K562 (cell line): ENCODE results near the gene CPEB1. TPM values are rescaled to one million over a fixed set of nuclear protein-coding genes. Genes with fewer than 3 reads are reported as not detected.

Source experiments
- BHLHE40 ChIP-seq: IDR thresholded peaks from 2 replicates; pipeline ENCODE4 v1.6.1; 2011; ENCODE audit warnings: low read length, improper control_type of control experiment
- BRCA1 ChIP-seq, 2 experiments: fragments of 450-650 bp in 1 of 2; sonication (generic) in 1 of 2; formaldehyde crosslinking in 1 of 2; IDR thresholded peaks; 2 replicates each; pipeline versions ENCODE4 v1.5.0 to v1.6.1; 2017 to 2020; ENCODE audit warnings: mild to moderate bottlenecking in 1 of 2, missing genetic modification reagents in 1 of 2
- CSDE1 ChIP-seq, 2 experiments: fragments of 450-650 bp; IDR thresholded peaks; 2 replicates each; pipeline ENCODE4 v1.6.1; 2016; ENCODE audit warnings: mild to moderate bottlenecking in 1 of 2
- CTBP1 ChIP-seq: fragments of 450-650 bp; IDR thresholded peaks from 2 replicates; pipeline ENCODE4 v1.6.1; 2016; ENCODE audit warnings: borderline replicate concordance
- FOXP4 ChIP-seq: sonication (generic); formaldehyde crosslinking; IDR thresholded peaks from 2 replicates; pipeline ENCODE4 v1.8.0; 2022; ENCODE audit warnings: mild to moderate bottlenecking, missing genetic modification reagents, borderline replicate concordance
- IFI16 ChIP-seq: fragments of 250-450 bp; sonication (Bioruptor Pico); IDR thresholded peaks from 2 replicates; pipeline ENCODE4 v2.1.2; 2022; ENCODE audit warnings: mild to moderate bottlenecking, inconsistent platforms
- MYNN ChIP-seq, 2 experiments: sonication (generic); formaldehyde crosslinking in 1 of 2; IDR thresholded peaks; 2 replicates each; pipeline versions ENCODE4 v1.5.0 to v1.6.1; 2016 to 2020; ENCODE audit warnings: antibody characterized with exemption in 1 of 2, missing genetic modification reagents in 1 of 2
- NR2F6 ChIP-seq: fragments of 450-650 bp; formaldehyde crosslinking; IDR thresholded peaks from 2 replicates; pipeline ENCODE4 v1.4.0; 2020; ENCODE audit warnings: mild to moderate bottlenecking
- NUFIP1 ChIP-seq: fragments of 450-650 bp; IDR thresholded peaks from 2 replicates; pipeline ENCODE4 v1.6.1; 2018; ENCODE audit not compliant: partially characterized antibody
- PKNOX1 ChIP-seq: fragments of 450-650 bp; IDR thresholded peaks from 2 replicates; pipeline ENCODE4 v1.6.1; 2016
- POLR2G ChIP-seq: fragments of 200-400 bp; formaldehyde crosslinking; IDR thresholded peaks from 2 replicates; pipeline ENCODE4 v1.6.1; 2017; ENCODE audit warnings: low read depth, mild to moderate bottlenecking, antibody characterized with exemption, low read length, moderate library complexity
- POLR3A ChIP-seq: IDR thresholded peaks from 2 replicates; pipeline ENCODE4 v1.6.1; 2011; ENCODE audit warnings: borderline replicate concordance, mild to moderate bottlenecking, moderate library complexity; ENCODE audit not compliant: insufficient read length, insufficient read depth; ENCODE audit errors: extremely low read depth
- PRDM10 ChIP-seq: fragments of 450-650 bp; IDR thresholded peaks from 2 replicates; pipeline ENCODE4 v1.6.1; 2018; ENCODE audit not compliant: partially characterized antibody
- SMAD2 ChIP-seq: fragments of 150-350 bp; IDR thresholded peaks from 2 replicates; pipeline ENCODE4 v1.6.1; 2014; ENCODE audit warnings: low read depth, mild to moderate bottlenecking, low read length
- TBP ChIP-seq: optimal IDR thresholded peaks from 2 replicates; pipeline ENCODE3; 2011; ENCODE audit warnings: low read depth, low read length, improper control_type of control experiment
- USF2 ChIP-seq: sonication (generic); formaldehyde crosslinking; IDR thresholded peaks from 2 replicates; pipeline ENCODE4 v1.5.0; 2020; ENCODE audit warnings: missing genetic modification reagents
- ZNF324 ChIP-seq: fragments of 250-450 bp; sonication (Bioruptor Pico); IDR thresholded peaks from 2 replicates; pipeline ENCODE4 v1.4.0; 2020; ENCODE audit warnings: mild to moderate bottlenecking
- polyA plus RNA-seq, 8 experiments: library from polyadenylated mRNA; depleted of rRNA in 4 of 8; stranded (reverse) in 5 of 8; unstranded in 3 of 8; fragments of >200 nt; fragmentation: Nextera tagmentation in 2 of 8; fragmentation: Illumina TruSeq in 1 of 8; extraction: Ambion mirVana in 2 of 8; extraction: Trizol in 1 of 8; gene quantifications; 2 replicates each; pipeline versions ENCODE4 v1.2.1 to v1.2.3, GENCODE V29; 2011 to 2014; ENCODE audit warnings: inconsistent platforms in 1 of 8, missing spikeins in 1 of 8
- total RNA-seq, 7 experiments: library from RNA; depleted of rRNA in 6 of 7; stranded (reverse); fragments of >200 nt in 6 of 7; fragmentation: Illumina TruSeq in 2 of 7; extraction: Trizol in 2 of 7; gene quantifications; 2 replicates each; pipeline versions ENCODE4 v1.2.1 to v1.2.3, GENCODE V29; 2011 to 2021; ENCODE audit warnings: low replicate concordance in 1 of 7

Gene CPEB1
- total and polyA plus RNA-seq, 9 of the 15 experiments (the other 6 are each of a cell fraction or from before 2014, with no cell fraction given): 2.2 to 13.4 (median 9.7) TPM

GRCh38 chr15:82646250-82647044 is 716 bp downstream of the CPEB1 start (continued):
- TF ChIP-seq FOXP4 (CRISPR knock-in tag) (no peak), BHLHE40 (peak; percentile 7; the same call in 1 of the 2 replicates), PKNOX1 (peak; percentile 88), IFI16 (CRISPR knock-in tag) (no peak), POLR3A (no peak), USF2 (CRISPR knock-in tag) (peak; percentile 41), POLR2G (peak; percentile 11; the same call in 1 of the 2 replicates), TBP (peak; percentile 7), CSDE1 (IDR thresholded peaks at IDR 0.05) (0 out of 4 replicates have a peak, but pooled peaks of 1 of the 2 experiments have one; percentile 36), PRDM10 (peak; percentile 37), MYNN (IDR thresholded peaks at IDR 0.05) (peak; percentile 41; the same call in 1 of the 2 replicates), MYNN (CRISPR knock-in tag; IDR thresholded peaks at IDR 0.05) (no peak), NR2F6 (CRISPR knock-in tag) (no peak), NUFIP1 (no peak), SMAD2 (no peak), CTBP1 (no peak), ZNF324 (CRISPR knock-in tag) (no peak), BRCA1 (IDR thresholded peaks at IDR 0.05) (no peak), BRCA1 (CRISPR knock-in tag; IDR thresholded peaks at IDR 0.05) (no peak)
